HEK293T (cell line): ENCODE results near the gene NUDT4.

Experiments
- CTCF ChIA-PET: fragments of 350-600 bp; formaldehyde crosslinking; extraction: SDS; loops from one replicate; lab custom pipeline; 2021; ENCODE audit warnings: antibody characterized with exemption, inconsistent platforms; lab: Yijun Ruan, JAX
- POLR2A ChIA-PET: fragments of 350-600 bp; formaldehyde crosslinking; extraction: SDS; loops from one replicate; lab custom pipeline; 2020; ENCODE audit warnings: antibody characterized with exemption, inconsistent platforms; lab: Yijun Ruan, JAX
- DNase-seq: peaks from one replicate; pipeline ENCODE4 v3.0.0; 2012; ENCODE audit warnings: mixed read lengths; ENCODE audit errors: extremely low spot score
- ARNT ChIP-seq: fragments of 450-650 bp; IDR thresholded peaks from 2 replicates; pipeline ENCODE4 v1.6.1; 2017; ENCODE audit warnings: mild to moderate bottlenecking
- BHLHE40 ChIP-seq: fragments of 450-650 bp; IDR thresholded peaks from 2 replicates; pipeline ENCODE4 v1.6.1; 2016; ENCODE audit warnings: mild to moderate bottlenecking, moderate library complexity, borderline replicate concordance
- CTBP1 ChIP-seq: fragments of 450-650 bp; IDR thresholded peaks from 2 replicates; pipeline ENCODE4 v1.6.1; 2016; ENCODE audit warnings: borderline replicate concordance
- FOXK2 ChIP-seq: fragments of 450-650 bp; IDR thresholded peaks from 2 replicates; pipeline ENCODE4 v1.6.1; 2016; ENCODE audit warnings: mild to moderate bottlenecking
- FOXM1 ChIP-seq: fragments of 450-650 bp; IDR thresholded peaks from 2 replicates; pipeline ENCODE4 v1.6.1; 2017; ENCODE audit warnings: mild to moderate bottlenecking, borderline replicate concordance
- HDGF ChIP-seq: fragments of 450-650 bp; IDR thresholded peaks from 2 replicates; pipeline ENCODE4 v1.6.1; 2017; ENCODE audit warnings: antibody characterized with exemption, borderline replicate concordance
- LEF1 ChIP-seq: fragments of 450-650 bp; IDR thresholded peaks from 2 replicates; pipeline ENCODE4 v1.6.1; 2017; ENCODE audit warnings: mild to moderate bottlenecking, borderline replicate concordance
- NFRKB ChIP-seq: fragments of 450-650 bp; IDR thresholded peaks from 2 replicates; pipeline ENCODE4 v1.6.1; 2016; ENCODE audit warnings: mild to moderate bottlenecking, moderate library complexity
- SUZ12 ChIP-seq: fragments of 450-650 bp; IDR thresholded peaks from 2 replicates; pipeline ENCODE4 v1.6.1; 2016; ENCODE audit warnings: mild to moderate bottlenecking
- TARDBP ChIP-seq: fragments of 450-650 bp; IDR thresholded peaks from 2 replicates; pipeline ENCODE4 v1.6.1; 2016
- ZNF384 ChIP-seq: fragments of 450-650 bp; IDR thresholded peaks from 2 replicates; pipeline ENCODE4 v1.6.1; 2016

NUDT4 gene

DNA sequence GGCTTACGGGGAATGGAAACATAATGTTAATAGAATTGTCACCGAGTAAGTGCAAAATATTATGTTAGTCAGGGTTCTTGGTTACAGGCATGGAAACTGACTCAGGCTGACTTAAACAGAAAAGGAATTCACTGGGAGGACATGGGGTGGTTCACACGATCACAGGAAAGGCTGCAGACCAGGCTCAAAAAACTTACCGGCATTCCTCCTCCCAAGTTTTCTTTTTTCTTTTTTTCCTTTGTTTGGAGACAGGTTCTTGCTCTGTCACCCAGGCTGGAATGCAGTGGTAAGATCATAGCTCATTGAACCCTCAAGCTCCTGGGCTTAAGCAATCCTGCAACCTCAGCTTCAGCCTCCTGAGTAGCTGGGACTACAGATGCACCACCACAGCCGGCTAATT is 75.9 kb downstream of the NUDT4 start:
- no peak for TF ChIP-seq NFRKB
- TF ChIP-seq ARNT = no peak
- no peak for TF ChIP-seq FOXK2
- ChIA-PET POLR2A (no interaction called here), CTCF (no interaction called here)
- DNase-seq = no peak

DNA sequence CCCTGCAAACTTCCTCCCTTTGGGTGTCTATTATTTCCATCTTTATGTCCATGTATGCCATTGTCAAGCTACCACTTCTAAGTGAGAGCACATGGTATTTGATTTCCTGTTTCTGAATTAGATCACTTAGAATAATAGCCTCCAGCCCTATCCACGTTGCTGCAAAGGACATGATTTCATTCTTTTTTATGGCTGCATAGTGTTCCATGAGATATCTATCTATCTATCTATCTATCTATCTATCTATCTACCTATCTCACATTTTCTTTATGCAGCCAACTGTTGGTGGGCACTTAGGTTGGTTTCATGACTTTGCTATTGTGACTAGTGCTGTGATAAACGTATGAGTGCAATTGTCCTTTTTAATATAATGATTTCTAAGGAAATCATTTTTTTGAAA is 78.4 kb downstream of the NUDT4 start:
- CTCF ChIA-PET = no interaction called here
- DNase-seq = no peak
- POLR2A ChIA-PET = no interaction called here
- TF ChIP-seq FOXK2 (no peak), LEF1 (no peak), CTBP1 (no peak), ZNF384 (no peak), TARDBP (no peak), FOXM1 (no peak), NFRKB (no peak), HDGF (no peak), SUZ12 (no peak), BHLHE40 (no peak)
